Measurements from ENCODE around the gene TBC1D25.

Gene TBC1D25, protein sequence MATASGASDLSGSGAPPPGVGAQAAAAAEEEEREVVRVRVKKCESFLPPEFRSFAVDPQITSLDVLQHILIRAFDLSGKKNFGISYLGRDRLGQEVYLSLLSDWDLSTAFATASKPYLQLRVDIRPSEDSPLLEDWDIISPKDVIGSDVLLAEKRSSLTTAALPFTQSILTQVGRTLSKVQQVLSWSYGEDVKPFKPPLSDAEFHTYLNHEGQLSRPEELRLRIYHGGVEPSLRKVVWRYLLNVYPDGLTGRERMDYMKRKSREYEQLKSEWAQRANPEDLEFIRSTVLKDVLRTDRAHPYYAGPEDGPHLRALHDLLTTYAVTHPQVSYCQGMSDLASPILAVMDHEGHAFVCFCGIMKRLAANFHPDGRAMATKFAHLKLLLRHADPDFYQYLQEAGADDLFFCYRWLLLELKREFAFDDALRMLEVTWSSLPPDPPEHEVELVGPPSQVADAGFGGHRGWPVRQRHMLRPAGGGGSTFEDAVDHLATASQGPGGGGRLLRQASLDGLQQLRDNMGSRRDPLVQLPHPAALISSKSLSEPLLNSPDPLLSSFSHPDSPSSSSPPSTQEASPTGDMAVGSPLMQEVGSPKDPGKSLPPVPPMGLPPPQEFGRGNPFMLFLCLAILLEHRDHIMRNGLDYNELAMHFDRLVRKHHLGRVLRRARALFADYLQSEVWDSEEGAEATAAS

DNA sequence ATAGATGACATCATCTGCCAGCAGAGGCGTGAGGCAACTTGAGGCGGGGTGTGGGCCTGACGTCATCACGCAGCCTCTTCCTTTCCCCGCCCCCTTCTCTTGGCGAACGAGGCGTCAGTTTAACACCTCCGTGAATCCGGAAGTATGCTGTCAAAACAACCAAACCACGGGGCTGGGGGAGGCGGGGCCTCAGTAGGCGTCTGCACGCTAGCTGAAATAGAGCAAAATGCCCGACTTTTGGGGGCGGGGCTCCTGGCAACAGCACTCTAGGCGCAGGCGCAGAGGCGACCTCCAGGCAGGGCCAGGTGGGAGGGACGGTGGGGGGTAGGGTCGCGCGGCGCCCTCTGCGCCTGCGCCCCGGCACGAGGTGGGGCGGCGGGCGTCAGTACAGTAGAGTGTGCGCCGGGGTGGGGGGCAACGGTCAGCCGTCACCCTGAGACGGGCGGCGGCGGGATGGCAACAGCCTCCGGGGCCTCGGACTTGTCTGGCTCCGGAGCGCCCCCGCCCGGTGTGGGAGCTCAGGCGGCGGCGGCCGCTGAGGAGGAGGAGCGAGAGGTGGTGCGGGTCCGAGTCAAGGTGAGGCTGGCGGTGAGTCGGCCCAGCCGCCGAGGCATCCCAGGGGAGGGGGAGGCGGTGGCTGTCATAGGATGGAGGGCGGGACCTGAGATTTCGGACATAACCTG lies at the start of gene TBC1D25:
TSS of gene TBC1D25 (plus strand) at position 370 of the 683 bp plus-strand sequence. CDS start at position 454, 84 bp downstream.
- peak; percentile 53 to 78 for DNase-seq

DNA sequence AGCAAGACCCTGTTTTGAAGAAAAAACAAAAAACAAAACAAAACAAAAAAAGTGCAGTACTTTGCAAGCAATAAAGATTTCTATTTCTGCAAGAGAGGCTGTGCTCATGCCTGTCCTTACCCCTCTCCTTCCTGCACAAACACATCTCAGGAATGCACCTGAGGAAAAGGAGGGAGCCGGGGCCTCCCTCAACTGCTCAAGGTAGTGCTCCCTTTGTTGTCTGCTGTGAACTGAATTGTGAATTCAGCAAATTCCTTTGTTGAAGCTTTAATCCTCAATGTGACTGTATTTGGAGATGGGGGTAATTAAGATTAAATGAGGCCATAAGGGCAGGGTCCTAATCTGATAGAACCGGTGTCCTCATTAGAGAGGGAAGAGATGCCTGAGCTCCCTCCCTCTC lies 49.6 kb upstream of the TBC1D25 start:
- no peak for DNase-seq

DNA sequence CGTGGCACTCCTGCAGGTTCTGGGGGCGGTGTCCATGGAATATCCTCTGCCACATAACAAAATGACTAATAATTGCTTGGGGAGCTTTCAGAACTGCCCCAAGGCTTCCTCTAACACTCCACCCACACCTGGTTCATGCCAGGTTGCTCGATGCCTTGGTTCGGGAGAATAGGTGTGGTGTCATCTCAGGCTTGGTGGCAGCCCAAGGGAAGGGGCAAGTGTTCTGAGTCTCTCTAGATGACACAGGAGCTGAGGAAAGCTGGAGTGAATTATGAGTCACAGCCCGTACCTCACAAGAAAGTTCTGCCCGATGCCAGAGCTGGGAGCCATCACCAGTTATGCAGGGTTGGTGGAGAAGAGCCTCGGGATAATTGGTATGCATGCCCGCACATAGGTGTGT lies 48.9 kb upstream of the TBC1D25 start:
- no peak for DNase-seq

DNA sequence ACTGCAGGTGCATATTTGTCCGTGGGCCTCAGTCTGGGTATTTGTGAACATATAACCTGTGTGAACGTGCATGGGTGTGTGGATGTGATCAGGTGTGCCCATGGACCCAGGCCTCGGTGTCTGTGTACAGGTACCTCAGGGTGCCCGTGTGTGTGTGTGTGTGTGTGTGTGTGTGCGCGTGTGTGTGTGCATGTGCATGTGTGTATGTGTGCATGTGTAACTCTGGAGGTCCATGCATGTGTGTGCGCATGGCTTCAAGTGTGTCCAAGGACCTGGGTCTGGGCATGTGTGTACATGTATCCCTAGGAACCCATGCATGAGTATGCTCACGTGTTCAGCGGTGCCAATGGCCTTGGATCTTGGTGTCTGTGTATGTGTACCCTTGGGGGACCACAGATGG lies 47.7 kb upstream of the TBC1D25 start:
- no peak for DNase-seq

DNA sequence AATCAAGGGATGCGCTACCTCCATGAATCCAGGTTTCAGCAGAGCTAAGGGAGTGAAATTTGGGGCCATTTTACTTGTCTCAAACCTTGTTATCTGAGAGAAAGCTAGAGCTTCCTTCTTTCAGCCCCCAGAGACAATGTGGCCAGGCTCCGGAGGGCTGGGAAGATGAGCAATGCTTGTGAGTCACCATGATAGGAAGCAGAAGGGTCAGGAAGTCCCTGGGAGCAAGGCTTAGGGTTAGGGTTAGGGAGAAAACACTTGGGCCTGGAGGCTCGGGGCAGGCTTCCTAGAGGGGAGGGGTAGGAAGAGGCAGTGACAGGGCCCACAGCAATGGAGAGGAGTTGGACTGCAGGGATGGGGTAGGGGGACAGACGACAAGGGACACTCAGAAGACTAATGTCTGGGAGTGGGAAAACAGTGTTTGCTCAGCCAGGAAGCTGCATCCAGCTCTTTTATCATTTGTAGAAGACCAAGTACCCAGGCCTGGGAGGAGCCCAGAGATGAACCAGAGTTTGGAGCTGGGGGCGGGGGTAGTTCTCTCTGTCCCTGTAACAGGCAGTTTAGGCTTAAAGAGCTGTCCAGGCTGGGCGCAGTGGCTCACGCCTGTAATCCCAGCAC lies 47.1 kb upstream of the TBC1D25 start:
- no peak for DNase-seq

DNA sequence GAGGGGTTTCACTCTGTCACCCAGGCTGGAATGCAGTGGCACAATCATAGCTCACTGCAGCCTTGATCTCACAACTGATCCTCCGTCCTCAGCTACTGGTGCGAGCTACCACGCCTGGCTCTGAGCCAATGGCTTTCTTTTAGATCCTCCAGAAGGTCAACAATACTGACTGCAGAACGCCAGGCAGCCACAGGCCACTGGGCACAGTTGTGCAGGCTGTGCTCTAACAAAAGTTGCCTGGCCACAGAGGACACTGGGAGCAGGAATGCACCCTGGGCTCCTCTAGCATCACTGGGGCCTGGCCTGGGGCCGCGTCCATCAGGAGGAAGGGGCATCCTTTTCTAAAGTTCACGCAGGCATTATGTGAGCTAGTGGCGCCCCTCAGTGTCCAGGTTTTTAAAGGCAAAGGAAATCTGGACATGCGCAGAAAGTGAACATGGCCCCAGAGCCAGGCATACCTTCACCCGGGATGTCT lies 45.6 kb upstream of the TBC1D25 start:
- DNase-seq, result no peak

DNA sequence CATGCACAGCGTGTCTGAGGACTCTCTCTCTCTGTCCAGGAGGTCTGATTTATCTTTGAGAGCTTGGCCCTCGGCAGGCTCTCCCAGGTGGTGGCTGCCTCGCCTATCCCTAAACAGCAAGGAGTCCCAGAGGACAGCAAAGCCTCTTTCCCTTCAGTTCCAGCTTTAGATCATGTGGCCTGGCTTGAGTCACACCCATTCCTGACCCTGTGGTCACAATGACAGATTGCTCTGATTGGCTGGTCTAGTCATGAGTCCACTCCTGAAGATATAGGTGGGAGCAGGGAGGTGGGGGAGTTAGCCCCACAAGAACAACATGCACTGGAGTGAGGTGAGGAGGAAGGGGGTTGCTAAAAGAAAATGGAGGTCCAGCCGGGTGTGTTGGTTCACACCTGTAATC lies 42.9 kb upstream of the TBC1D25 start:
- DNase-seq, result no peak

DNA sequence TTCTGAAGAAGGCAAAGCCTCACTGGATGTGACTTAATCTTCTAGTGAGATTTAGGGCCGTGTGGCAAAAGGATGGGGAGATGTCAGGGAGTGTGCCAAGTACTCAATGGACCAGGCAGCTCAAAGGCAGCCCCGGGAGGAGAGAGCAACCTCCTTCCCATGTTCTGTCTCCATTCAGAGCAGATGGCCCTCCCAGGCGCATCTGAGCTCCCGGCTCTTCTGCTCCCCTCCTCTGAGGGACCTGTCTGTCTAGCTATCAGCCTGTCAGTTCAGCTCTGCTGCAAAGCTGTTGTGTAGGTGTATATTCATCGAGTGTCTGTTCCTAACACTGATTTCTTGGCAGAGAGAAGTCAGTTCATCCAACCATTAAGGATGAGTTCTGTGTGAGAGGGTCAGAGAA lies 41.6 kb upstream of the TBC1D25 start:
- no peak for DNase-seq

DNA sequence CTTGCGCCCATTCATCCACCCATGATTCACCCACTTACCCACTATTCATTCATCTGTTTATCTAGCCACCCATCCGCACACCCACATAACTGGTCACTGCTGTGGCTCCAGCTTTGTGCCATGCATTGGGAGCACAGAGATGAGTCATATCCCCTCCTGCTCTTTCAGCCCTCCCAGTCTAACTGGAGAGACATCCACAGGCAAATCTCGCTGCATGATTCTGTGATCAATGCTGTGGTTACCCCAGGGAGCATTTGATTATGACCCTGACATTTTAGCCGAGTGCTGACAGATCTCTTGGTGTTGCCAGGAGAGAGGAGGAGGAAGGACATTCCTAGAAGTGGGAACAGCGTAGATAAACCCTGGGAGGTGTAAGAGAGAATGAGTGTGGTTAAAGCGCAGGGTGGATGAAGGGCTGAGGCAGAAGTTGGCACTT lies 41.1 kb upstream of the TBC1D25 start:
- no peak for DNase-seq

DNA sequence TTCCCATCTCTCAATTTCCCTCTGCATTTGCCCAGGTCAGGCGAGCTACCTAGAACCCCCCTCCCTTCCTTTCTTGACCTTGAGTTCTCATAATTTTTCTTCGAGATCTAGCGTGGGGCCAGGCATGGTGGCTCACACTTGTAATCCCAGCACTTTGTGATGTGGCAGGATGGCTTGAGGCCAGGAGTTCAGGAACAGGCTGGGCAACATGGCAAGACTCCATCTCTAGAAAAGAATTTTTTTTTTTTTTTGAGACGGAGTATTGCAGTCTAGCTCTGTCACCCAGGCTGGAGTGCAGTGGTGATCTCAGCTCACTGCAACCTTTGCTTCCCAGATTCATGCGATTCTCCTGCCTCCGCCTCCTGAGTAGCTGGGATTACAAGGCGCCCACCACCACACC lies 35.3 kb upstream of the TBC1D25 start:
- DNase-seq, result no peak

DNA sequence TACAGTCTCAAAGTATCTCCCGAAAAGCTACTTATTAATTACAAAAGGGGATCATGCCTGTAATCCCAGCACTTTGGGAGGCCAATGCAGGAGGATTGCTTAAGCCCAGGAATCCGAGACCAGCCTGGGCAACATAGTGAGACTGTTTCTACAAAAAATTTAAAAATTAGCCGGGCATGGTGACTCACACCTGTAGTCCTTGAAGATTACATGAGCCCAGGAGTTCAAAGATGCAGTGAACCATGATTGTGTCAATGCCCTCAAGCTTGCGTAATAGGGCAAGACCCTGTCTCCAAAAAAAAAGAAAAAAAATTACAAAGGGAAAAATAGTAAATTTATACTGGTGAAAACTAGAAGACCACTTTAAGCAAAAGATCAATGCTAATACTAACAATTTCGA lies 34.0 kb upstream of the TBC1D25 start:
- DNase-seq, result no peak

DNA sequence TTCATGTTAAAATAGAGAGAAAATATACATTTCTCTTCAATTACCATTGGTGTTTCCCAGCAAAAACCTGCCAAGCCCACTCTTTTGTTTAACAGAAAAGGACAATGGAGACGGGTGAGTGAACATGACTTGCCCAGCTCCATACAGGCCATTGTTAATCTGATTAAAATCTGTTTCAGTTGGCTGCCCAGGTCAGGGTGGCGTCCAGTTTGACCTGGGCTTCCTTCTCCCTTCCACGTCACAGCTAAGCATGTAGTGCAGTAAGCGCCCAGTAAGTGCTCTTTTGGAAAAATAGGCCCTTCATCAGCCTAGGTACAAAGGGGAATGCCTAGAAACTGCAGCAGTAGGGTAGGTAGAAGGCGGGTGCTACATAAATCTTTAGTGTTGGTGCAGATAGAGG lies 32.3 kb upstream of the TBC1D25 start:
- no peak for DNase-seq

DNA sequence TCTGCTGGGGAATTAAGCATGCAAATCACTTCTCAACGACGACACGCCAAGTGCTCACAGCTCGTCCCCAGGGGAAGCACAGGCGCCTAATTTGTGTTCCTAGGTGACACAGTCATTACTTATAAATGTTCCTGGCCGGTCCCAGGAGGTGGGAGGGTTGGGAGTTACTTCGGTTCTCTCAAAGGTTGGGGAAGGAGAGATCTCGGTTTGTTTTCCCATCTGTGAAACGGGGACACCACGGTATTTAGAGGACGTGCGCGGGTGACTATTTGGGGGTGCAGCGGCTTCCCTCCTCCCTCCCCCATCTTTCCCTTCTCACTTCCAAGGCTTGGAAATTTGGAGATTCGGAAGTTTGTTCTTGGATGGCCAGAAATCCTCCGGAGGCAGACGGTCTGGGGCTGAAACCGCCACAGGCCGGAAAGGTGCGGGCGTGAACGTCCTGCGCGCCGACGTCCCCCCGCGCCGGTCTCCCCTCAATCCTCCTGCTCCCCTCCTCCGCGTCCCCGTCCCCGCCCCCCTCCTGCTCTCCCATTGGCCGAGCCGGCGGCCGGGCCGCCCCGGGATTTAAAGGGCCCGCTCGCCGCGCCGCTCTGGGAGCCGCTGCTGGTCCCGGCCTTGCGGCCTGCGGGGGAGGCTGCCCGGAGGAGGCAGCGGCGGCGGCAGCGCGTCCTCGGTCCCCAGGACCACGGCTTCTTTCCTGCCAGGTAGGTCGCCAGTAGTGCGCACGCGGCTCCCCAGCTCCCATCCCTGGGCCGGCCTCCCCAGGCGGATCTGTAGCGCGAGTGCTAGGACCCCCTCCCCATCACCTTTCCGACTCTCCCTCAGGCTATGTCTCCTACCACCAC lies 30.9 kb upstream of the TBC1D25 start, which contains the start of gene PORCN:
TSS of gene PORCN (plus strand) at position 593 of the 845 bp plus-strand sequence. CDS start 829 bp downstream, outside the sequence.
- DNase-seq, result peak; percentile 12 to 43

DNA sequence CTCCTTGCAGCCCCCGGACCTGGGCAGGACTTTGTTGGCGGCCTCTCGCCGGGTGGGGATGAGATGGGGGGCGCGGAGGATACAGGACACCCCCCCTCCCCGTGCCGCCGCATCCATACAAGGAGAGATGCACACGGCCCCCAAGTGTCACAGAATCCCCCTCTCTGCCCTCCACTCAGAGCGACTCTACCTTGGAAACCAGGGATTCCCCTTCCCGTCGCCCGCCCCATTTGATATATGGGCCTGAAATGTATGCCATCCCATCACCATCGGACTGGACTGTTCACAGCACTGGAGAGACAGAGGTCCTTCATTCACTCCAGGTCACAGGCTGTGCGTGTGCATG lies 30.3 kb upstream of the TBC1D25 start:
- DNase-seq, result no peak

DNA sequence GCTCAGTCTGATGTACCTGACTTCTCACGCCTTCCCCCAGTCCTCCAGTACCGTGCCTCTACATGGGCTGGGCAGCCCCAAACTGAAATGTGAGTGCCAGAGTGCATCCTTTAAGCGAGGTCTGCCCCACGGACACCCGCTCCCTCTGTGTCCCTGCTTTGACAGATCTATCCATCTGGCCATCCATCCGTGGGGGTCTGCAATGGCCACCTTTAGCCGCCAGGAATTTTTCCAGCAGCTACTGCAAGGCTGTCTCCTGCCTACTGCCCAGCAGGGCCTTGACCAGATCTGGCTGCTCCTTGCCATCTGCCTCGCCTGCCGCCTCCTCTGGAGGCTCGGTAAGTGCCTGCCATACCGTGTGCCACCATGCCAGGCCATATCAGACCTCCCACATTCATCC lies 29.9 kb upstream of the TBC1D25 start:
- no peak for DNase-seq

DNA sequence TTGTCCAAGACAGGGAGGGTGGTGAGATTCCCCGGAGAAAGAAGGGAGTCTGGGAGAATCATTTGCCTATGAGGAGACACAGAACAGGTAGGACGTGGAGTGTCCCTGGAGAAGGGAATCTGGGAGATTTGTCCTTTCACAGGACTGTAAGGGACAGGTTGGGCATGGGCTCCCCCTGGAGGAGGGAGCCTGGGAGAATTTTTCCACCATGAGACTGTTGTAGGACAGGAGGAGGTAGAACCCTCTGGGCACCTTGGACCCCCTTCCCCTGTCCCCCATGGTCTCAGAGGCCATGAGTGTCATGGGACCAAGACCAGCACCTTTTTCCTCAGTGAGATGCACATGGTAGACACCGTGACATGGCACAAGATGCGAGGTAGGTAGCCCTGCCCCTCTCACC lies 28.0 kb upstream of the TBC1D25 start:
- no peak for DNase-seq

DNA sequence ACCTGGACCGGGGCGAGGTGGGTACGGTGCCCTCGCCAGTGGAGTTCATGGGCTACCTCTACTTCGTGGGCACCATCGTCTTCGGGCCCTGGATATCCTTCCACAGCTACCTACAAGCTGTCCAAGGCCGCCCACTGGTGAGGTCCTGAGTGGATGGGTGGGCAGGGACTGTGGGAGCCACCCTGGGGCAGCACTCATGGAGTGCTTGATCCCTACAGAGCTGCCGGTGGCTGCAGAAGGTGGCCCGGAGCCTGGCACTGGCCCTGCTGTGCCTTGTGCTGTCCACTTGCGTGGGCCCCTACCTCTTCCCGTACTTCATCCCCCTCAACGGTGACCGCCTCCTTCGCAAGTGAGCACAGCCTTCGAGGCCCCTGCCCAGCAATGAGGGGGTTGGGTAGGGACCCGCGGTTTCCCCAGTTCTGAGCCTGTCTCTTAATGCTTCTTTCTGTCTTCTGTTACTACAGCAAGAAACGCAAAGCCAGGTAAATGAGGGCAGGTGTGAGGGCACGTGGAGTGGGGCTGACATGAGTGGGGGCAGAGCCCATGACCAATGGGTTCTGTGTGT lies 27.1 kb upstream of the TBC1D25 start:
- no peak for DNase-seq

DNA sequence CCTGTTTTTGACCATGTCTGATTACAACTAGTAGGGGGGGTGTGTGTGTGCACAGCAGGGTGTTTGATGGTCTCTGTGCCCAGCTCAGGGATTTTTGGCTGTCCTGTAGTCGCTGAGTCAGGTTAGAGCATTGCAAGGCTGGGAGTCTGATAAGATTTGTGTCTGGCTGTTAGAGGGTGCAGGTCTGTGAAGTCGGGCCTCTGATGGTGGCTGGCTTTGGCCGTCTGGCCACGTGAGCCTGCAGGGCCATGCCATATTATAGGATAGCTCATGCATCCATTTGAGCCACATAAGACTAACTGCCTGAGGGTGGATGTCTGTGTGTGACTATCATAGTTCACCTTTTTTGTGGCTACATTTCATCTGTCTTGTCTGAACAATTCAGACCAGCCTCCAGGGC lies 25.8 kb upstream of the TBC1D25 start:
- no peak for DNase-seq

DNA sequence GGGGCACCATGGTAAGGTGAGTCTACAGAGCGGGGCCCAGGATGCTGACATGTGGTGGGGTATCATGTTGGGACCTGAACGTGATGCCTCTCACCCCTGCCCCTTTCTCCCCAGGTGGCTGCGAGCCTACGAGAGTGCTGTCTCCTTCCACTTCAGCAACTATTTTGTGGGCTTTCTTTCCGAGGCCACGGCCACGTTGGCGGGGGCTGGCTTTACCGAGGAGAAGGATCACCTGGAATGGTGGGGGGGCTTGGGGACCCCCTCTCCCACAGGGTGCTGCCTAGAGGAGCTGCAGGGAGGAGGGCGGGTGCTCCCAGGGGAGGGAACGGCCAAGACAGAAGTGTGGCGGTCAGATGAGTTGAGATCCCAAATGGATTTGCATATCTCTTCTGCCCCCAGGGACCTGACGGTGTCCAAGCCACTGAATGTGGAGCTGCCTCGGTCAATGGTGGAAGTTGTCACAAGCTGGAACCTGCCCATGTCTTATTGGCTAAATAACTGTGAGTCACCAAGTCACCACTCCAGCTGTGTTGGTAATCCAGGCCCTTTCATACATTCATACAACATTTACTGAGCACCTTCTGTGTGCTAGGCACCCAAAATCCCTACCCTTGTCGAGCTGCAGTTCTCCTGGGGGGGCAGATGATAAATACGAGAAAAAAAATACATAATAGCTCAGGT lies 25.2 kb upstream of the TBC1D25 start:
- DNase-seq, result no peak

DNA sequence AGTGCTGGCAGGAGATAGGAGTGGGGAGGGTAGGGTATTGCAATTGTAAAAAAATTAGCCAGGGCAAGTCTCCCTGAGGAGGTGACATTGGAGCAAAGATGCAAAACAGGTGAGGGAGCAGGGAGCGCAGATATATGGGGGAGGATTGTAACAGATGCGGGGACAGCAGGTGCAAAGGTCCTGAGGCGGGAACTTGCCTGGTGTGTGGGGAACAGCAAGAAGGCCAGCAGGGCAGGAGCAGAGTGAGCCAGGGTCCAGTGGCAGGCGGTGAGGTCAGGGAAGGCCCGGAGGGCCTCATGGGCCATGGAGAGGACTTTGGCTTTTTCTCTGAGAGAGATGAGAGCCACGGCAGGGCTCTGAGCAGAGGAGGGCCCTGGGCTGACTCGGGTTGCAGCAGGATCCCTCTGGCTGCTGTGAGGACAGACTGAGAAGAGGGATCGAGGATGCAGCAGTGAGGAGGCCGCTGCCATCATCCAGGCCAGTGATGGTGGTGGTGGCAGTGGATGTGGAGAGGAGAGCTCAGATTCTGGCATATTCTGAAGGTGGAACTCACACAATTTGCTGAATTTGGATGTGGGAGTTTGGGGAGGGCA lies 24.6 kb upstream of the TBC1D25 start:
- DNase-seq, result no peak

DNA sequence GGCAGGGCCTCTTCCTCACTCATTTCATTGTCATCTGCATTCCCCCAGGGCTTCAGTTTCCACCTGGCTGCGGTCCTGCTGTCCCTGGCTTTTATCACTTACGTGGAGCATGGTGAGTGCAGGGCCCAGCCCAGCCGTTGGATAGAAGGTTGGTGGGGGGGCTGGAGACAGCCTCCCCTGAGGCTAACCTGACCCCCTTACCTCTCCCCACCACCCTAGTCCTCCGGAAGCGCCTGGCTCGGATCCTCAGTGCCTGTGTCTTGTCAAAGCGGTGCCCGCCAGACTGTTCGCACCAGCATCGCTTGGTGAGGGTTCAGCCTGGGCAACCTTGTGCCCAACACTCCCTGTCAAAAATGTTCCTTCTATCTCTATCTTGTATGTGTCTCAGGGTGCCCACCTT lies 23.7 kb upstream of the TBC1D25 start:
- no peak for DNase-seq
